ENCODE results near the gene ABTB2.

The ABTB2 gene

DNA sequence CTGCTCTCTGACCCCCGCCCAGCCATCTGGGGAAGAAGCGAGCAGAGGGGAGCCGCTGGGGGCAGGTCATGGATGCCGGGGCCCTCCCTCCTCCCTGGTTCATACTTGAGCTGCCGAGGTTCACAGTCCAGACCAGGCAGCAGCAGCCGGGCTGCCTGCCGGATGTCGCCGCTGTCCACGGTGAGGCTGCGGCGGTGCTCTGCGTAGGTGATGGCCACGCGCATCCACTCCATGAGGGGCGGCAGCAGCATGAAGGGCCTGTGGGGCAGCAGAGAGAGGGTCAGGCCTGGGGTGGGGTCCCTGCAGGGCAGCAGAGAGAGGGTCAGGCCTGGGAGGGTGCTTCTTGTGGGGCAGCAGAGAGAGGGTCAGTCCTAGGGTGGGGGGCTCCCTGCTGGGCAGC lies 184.8 kb downstream of the ABTB2 start:
- Histone ChIP-seq H3K27me3 (replicated peaks) (no peaks in the 10 kb centered on the region), H3K36me3 (replicated peaks) (peaks cover 2% of the 10 kb centered on the region), H3K4me3 (ENCODE audit: low read depth, low read length) (no peak overlapping the region), H3K27ac (no peak overlapping the region)
- in situ Hi-C loops (cut with HindIII; ENCODE audit: low pct_ligation_motif_present, low sequenced_read_pairs), result loop anchor here (10.0 to 25.0 kb wide), 2 partner anchors 172 to 314 kb away; no protein-coding TSS in a partner anchor
- no peak for DNase-seq
- TF ChIP-seq CTCF (IDR thresholded peaks at IDR 0.05; ENCODE audit: low read depth, low read length, missing control alignments), result no peak

DNA sequence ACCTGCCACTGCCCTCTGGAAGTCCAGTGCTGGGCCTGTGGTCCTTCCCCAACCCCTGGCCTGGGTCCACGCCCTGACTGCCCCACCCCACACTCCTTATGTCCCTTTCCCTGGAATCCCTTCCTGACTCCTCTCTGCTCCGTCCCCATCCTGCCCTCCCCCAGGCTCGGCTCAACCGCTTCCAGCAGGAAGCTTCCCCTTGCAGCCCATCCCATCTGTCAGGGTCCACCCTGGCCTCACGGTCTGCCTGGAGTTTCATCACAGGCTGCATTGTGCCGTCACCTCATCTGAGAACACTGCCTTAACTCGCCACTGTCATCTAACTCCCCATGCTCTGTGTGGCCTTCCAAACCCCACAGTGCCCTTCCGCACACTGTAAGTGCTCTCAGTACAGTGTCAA lies 188.1 kb downstream of the ABTB2 start:
- in situ Hi-C loops (cut with HindIII; ENCODE audit: low pct_ligation_motif_present, low sequenced_read_pairs), result loop anchor here (10.0 to 25.0 kb wide), 2 partner anchors 175 to 318 kb away; no protein-coding TSS in a partner anchor
- TF ChIP-seq CTCF (IDR thresholded peaks at IDR 0.05; ENCODE audit: low read depth, low read length, missing control alignments), result no peak
- Histone ChIP-seq H3K4me3 (ENCODE audit: low read depth, low read length) (no peak overlapping the region), H3K27ac (no peak overlapping the region), H3K36me3 (replicated peaks) (peaks cover 2% of the 10 kb centered on the region), H3K27me3 (replicated peaks) (no peaks in the 10 kb centered on the region)
- DNase-seq, result no peak

- H3K4me3 ChIP-seq (ENCODE audit: low read depth, low read length), result no peak overlapping the region
- no peak overlapping the region for H3K27ac ChIP-seq
- no peaks in the 10 kb centered on the region for H3K27me3 ChIP-seq (replicated peaks)
- no peak for TF ChIP-seq CTCF (IDR thresholded peaks at IDR 0.05; ENCODE audit: low read depth, low read length, missing control alignments)
- no peak for DNase-seq
- in situ Hi-C loops (cut with HindIII; ENCODE audit: low pct_ligation_motif_present, low sequenced_read_pairs), result loop anchor here (25.0 kb wide), 1 partner anchor 318 kb away; no protein-coding TSS in a partner anchor
- peaks cover 2% of the 10 kb centered on the region for H3K36me3 ChIP-seq (replicated peaks)
Observed at GRCh38 chr11:34168642-34169420, 189.0 kb downstream of the ABTB2 start.

GRCh38 chr11:34167961-34168360 lies 189.8 kb downstream of the ABTB2 start:
- Histone ChIP-seq H3K27me3 (replicated peaks) (no peaks in the 10 kb centered on the region), H3K27ac (no peak overlapping the region), H3K4me3 (ENCODE audit: low read depth, low read length) (no peak overlapping the region), H3K36me3 (replicated peaks) (peaks cover 2% of the 10 kb centered on the region)
- DNase-seq, result no peak
- in situ Hi-C loops (cut with HindIII; ENCODE audit: low pct_ligation_motif_present, low sequenced_read_pairs), result loop anchor here (25.0 kb wide), 1 partner anchor 319 kb away; no protein-coding TSS in a partner anchor
- no peak for TF ChIP-seq CTCF (IDR thresholded peaks at IDR 0.05; ENCODE audit: low read depth, low read length, missing control alignments)

GRCh38 chr11:34166806-34167740 lies 190.7 kb downstream of the ABTB2 start:
- no peak for DNase-seq
- H3K36me3 ChIP-seq (replicated peaks), result peaks cover 4% of the 10 kb centered on the region
- no peak overlapping the region for H3K4me3 ChIP-seq (ENCODE audit: low read depth, low read length)
- no peak overlapping the region for H3K27ac ChIP-seq
- in situ Hi-C loops (cut with HindIII; ENCODE audit: low pct_ligation_motif_present, low sequenced_read_pairs), result loop anchor here (25.0 kb wide), 1 partner anchor 320 kb away; no protein-coding TSS in a partner anchor
- TF ChIP-seq CTCF (IDR thresholded peaks at IDR 0.05; ENCODE audit: low read depth, low read length, missing control alignments), result no peak
- no peaks in the 10 kb centered on the region for H3K27me3 ChIP-seq (replicated peaks)

All from brain microvascular endothelial cell (primary cell).